Panc1 (cell line): ENCODE measurements around the gene ARL5C. TPM values are rescaled to one million over a fixed set of nuclear protein-coding genes. Genes with fewer than 3 reads are reported as not detected.

ENCODE experiments used
- ATAC-seq: fragments of 200-7000 bp; cut with Tn5 transposase; 2 replicates; pipeline ENCODE4 v1.9.1; 2020; ENCODE audit warnings: mild to moderate bottlenecking, moderate library complexity
- BruUV-seq: library from RNA; stranded (reverse); fragments of 400-500 nt; replicated peaks from 2 replicates; lab custom pipeline; 2021; lab: Mats Ljungman, UMichigan
- CTCF ChIA-PET: fragments of 300-600 bp; sonication (Branson Sonifier 250); formaldehyde crosslinking; loops from one replicate; lab custom pipeline; 2022; ENCODE audit warnings: antibody characterized with exemption; lab: Charles Lee
- POLR2A ChIA-PET: fragments of 300-600 bp; sonication (Branson Sonifier 250); formaldehyde crosslinking; loops from one replicate; lab custom pipeline; 2022; ENCODE audit warnings: antibody characterized with exemption; lab: Charles Lee
- DNase-seq: peaks from one replicate; pipeline ENCODE4 v3.0.0-alpha.2; 2010; ENCODE audit warnings: low read depth, low spot score
- H3K27ac ChIP-seq: 2 replicates; pipeline ENCODE4 v1.5.1; 2011; ENCODE audit warnings: mild to moderate bottlenecking, low read length, inconsistent platforms
- H3K27me3 ChIP-seq: fragments of 200-500 bp; sonication (Bioruptor generic); 2 replicates; pipeline ENCODE4 v1.6.0; 2014; ENCODE audit warnings: low read length, inconsistent platforms; ENCODE audit not compliant: control insufficient read depth, insufficient read depth
- H3K36me3 ChIP-seq: fragments of 200-500 bp; sonication (Bioruptor generic); 2 replicates; pipeline ENCODE4 v1.5.1; 2014; ENCODE audit warnings: inconsistent platforms, mild to moderate bottlenecking, low read length, moderate library complexity; ENCODE audit not compliant: control insufficient read depth, insufficient read depth
- H3K4me1 ChIP-seq: 2 replicates; pipeline ENCODE4 v1.5.1; 2011; ENCODE audit warnings: inconsistent platforms, mild to moderate bottlenecking, low read length, moderate library complexity; ENCODE audit not compliant: control insufficient read depth, insufficient read depth
- H3K4me3 ChIP-seq, 2 experiments: 2 replicates each; pipeline ENCODE4 v1.5.1; 2011 to 2012; ENCODE audit warnings: low read depth in 2 of 2, low read length in 2 of 2, mild to moderate bottlenecking in 2 of 2, inconsistent platforms in 1 of 2, moderate library complexity in 1 of 2
- H3K9me3 ChIP-seq: fragments of 200-500 bp; sonication (Bioruptor generic); 2 replicates; pipeline ENCODE4 v1.5.1; 2014; ENCODE audit warnings: low read depth, mild to moderate bottlenecking, inconsistent platforms, low read length, moderate library complexity; ENCODE audit not compliant: control insufficient read depth, insufficient read depth
- POLR2AphosphoS5 ChIP-seq: IDR thresholded peaks from 2 replicates; pipeline ENCODE4 v1.6.1; 2012; ENCODE audit warnings: mild to moderate bottlenecking, low read depth, low read length, moderate library complexity
- SIN3A ChIP-seq: IDR thresholded peaks from 2 replicates; pipeline ENCODE4 v1.6.1; 2012; ENCODE audit warnings: low read depth, mild to moderate bottlenecking, low read length, moderate library complexity, borderline replicate concordance; ENCODE audit not compliant: insufficient read depth
- TCF7L2 ChIP-seq: IDR thresholded peaks from 2 replicates; pipeline ENCODE4 v1.6.1; 2011; ENCODE audit warnings: mild to moderate bottlenecking, low read depth, low read length, inconsistent platforms
- in situ Hi-C: cut with HindIII; loops from 2 replicates; pipeline ENCODE4 v1.10.0; 2016; ENCODE audit warnings: low sequenced_read_pairs, low pct_unique_long_range_greater_than_20kb
- intact Hi-C: fragments of 100-400 bp; cut with micrococcal nuclease; formaldehyde crosslinking; loops from one replicate; pipeline ENCODE4 v1.10.0; 2022; ENCODE audit not compliant: unreplicated experiment
- total RNA-seq: library from RNA; stranded (reverse); gene quantifications from one replicate; pipeline ENCODE4 v1.2.1, GENCODE V29; 2021; ENCODE audit not compliant: unreplicated experiment
- TF ChIP-seq, protein P1 (sequence below), 2 experiments: IDR thresholded peaks; 2 replicates each; pipeline ENCODE4 v1.6.1; 2011 to 2012; ENCODE audit warnings: low read depth in 2 of 2, control low read depth in 1 of 2, low read length in 1 of 2, mild to moderate bottlenecking in 1 of 2, moderate library complexity in 1 of 2; ENCODE audit not compliant: insufficient read depth in 1 of 2
- TF ChIP-seq, protein P2 (sequence below): fragments of 450-650 bp; IDR thresholded peaks from 2 replicates; pipeline ENCODE4 v1.5.1; 2017; ENCODE audit warnings: mild to moderate bottlenecking

The ARL5C gene
- total RNA-seq, 1 experiment from 2014 or later: not detected

DNA sequence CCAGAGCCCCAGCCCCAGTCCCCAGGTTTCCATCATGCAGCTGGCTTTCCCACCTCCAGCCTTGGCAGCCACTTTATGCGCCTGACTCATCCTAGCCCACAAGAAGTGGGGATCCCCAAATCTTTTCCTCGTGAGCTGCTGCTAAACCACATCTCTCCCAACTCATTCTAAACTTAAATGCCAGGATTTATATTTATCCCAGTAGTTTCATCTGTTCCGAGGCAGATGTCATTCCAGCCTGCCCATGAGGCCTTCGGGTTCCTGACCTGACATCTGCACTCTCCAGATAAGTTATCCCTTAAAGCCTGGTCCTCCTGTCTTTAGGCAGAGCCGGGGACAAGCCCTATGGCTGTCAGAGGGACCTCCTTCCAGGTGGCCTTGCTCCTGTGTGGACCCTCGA lies 31.1 kb downstream of the ARL5C start:
- no peak overlapping the region for H3K27ac ChIP-seq
- BruUV-seq: no TSS peak
- DNase-seq (no peak), ATAC-seq (no peak)
- no peaks in the 10 kb centered on the region for H3K27me3 ChIP-seq
- intact Hi-C loops: no loop called here
- no peaks in the 10 kb centered on the region for H3K9me3 ChIP-seq
- in situ Hi-C loops: no loop called here
- H3K4me1 ChIP-seq: no peaks in the 10 kb centered on the region
- CTCF ChIA-PET: interaction anchor here (0.6 kb wide), 1 partner anchor 46 kb away, joined by 5 read pairs; no protein-coding TSS in a partner anchor
- no peak overlapping the region for H3K4me3 ChIP-seq
- TF ChIP-seq, protein P1, sequence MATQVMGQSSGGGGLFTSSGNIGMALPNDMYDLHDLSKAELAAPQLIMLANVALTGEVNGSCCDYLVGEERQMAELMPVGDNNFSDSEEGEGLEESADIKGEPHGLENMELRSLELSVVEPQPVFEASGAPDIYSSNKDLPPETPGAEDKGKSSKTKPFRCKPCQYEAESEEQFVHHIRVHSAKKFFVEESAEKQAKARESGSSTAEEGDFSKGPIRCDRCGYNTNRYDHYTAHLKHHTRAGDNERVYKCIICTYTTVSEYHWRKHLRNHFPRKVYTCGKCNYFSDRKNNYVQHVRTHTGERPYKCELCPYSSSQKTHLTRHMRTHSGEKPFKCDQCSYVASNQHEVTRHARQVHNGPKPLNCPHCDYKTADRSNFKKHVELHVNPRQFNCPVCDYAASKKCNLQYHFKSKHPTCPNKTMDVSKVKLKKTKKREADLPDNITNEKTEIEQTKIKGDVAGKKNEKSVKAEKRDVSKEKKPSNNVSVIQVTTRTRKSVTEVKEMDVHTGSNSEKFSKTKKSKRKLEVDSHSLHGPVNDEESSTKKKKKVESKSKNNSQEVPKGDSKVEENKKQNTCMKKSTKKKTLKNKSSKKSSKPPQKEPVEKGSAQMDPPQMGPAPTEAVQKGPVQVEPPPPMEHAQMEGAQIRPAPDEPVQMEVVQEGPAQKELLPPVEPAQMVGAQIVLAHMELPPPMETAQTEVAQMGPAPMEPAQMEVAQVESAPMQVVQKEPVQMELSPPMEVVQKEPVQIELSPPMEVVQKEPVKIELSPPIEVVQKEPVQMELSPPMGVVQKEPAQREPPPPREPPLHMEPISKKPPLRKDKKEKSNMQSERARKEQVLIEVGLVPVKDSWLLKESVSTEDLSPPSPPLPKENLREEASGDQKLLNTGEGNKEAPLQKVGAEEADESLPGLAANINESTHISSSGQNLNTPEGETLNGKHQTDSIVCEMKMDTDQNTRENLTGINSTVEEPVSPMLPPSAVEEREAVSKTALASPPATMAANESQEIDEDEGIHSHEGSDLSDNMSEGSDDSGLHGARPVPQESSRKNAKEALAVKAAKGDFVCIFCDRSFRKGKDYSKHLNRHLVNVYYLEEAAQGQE (IDR thresholded peaks at IDR 0.05; ENCODE audit: insufficient read depth in 1 of 2, low read depth in 2 of 2, low read length in 1 of 2): no peak
- TF ChIP-seq POLR2AphosphoS5: no peak
- TF ChIP-seq, protein P2, sequence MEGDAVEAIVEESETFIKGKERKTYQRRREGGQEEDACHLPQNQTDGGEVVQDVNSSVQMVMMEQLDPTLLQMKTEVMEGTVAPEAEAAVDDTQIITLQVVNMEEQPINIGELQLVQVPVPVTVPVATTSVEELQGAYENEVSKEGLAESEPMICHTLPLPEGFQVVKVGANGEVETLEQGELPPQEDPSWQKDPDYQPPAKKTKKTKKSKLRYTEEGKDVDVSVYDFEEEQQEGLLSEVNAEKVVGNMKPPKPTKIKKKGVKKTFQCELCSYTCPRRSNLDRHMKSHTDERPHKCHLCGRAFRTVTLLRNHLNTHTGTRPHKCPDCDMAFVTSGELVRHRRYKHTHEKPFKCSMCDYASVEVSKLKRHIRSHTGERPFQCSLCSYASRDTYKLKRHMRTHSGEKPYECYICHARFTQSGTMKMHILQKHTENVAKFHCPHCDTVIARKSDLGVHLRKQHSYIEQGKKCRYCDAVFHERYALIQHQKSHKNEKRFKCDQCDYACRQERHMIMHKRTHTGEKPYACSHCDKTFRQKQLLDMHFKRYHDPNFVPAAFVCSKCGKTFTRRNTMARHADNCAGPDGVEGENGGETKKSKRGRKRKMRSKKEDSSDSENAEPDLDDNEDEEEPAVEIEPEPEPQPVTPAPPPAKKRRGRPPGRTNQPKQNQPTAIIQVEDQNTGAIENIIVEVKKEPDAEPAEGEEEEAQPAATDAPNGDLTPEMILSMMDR: no peak
- TF ChIP-seq TCF7L2: no peak
- no peak for TF ChIP-seq SIN3A
- POLR2A ChIA-PET: no interaction called here
- H3K36me3 ChIP-seq: no peaks in the 10 kb centered on the region

DNA sequence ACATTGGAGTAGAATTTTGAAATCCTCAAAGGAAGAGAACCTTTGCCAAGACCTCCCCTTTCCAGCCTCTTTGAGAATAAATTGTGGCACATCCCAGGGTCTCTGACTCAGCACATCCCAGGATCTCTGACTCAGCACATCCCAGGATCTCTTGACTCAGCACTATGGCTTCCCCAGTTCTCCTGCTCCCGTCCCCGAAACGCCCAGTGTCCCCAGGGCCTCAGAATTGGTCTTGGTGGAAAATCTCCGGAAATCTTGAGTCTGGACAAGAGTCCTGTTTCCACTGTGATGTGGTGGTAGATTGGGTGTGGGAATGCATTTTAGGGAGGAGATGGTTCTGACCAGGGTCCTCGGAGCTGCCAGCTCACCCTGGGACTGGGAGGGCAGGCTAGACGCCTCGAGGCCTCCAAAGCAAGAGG lies 33.8 kb downstream of the ARL5C start:
- Histone ChIP-seq H3K36me3 (no peaks in the 10 kb centered on the region), H3K4me1 (no peaks in the 10 kb centered on the region), H3K9me3 (no peaks in the 10 kb centered on the region), H3K27ac (no peak overlapping the region), H3K4me3 (no peak overlapping the region), H3K27me3 (no peaks in the 10 kb centered on the region)
- POLR2A ChIA-PET: no interaction called here
- no peak for DNase-seq
- intact Hi-C loops: no loop called here
- ATAC-seq: no peak
- TF ChIP-seq, protein P1 (IDR thresholded peaks at IDR 0.05; ENCODE audit: insufficient read depth in 1 of 2, low read depth in 2 of 2, low read length in 1 of 2): no peak
- TF ChIP-seq, protein P2: no peak
- TF ChIP-seq TCF7L2 (no peak), POLR2AphosphoS5 (no peak), SIN3A (no peak)
- in situ Hi-C loops: no loop called here
- CTCF ChIA-PET: no interaction called here
- no TSS peak for BruUV-seq
